AG09319 (cell line): Measurements from ENCODE around the gene FNTB.

Experiments
- DNase-seq: peaks from one replicate; pipeline ENCODE4 v3.0.0-alpha.2; 2010; ENCODE audit warnings: low read depth; ENCODE audit errors: extremely low read depth
- TF ChIP-seq, protein P1 (sequence below): IDR thresholded peaks from 2 replicates; pipeline ENCODE4 v1.5.1; 2011; ENCODE audit warnings: low read depth, mild to moderate bottlenecking, inconsistent platforms, low read length, moderate library complexity

FNTB gene

GRCh38 chr14:64953661-64954060, 33.0 kb upstream of the FNTB start:
- TF ChIP-seq, protein P1, sequence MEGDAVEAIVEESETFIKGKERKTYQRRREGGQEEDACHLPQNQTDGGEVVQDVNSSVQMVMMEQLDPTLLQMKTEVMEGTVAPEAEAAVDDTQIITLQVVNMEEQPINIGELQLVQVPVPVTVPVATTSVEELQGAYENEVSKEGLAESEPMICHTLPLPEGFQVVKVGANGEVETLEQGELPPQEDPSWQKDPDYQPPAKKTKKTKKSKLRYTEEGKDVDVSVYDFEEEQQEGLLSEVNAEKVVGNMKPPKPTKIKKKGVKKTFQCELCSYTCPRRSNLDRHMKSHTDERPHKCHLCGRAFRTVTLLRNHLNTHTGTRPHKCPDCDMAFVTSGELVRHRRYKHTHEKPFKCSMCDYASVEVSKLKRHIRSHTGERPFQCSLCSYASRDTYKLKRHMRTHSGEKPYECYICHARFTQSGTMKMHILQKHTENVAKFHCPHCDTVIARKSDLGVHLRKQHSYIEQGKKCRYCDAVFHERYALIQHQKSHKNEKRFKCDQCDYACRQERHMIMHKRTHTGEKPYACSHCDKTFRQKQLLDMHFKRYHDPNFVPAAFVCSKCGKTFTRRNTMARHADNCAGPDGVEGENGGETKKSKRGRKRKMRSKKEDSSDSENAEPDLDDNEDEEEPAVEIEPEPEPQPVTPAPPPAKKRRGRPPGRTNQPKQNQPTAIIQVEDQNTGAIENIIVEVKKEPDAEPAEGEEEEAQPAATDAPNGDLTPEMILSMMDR = no peak
- DNase-seq = no peak

- no peak for DNase-seq
Observed at GRCh38 chr14:64954491-64955240, 32.0 kb upstream of the FNTB start.

GRCh38 chr14:64955297-64955696, 31.4 kb upstream of the FNTB start:
- TF ChIP-seq, protein P1 = no peak
- no peak for DNase-seq

More at GRCh38 chr14:64954491-64955240, 32.0 kb upstream of the FNTB start:
- TF ChIP-seq, protein P1 = no peak

- TF ChIP-seq, protein P1 = no peak
- no peak for DNase-seq
Observed at GRCh38 chr14:64956697-64957406, 29.8 kb upstream of the FNTB start.

- TF ChIP-seq, protein P1 = no peak
- no peak for DNase-seq
Observed at GRCh38 chr14:64958201-64958600, 28.5 kb upstream of the FNTB start.

DNA sequence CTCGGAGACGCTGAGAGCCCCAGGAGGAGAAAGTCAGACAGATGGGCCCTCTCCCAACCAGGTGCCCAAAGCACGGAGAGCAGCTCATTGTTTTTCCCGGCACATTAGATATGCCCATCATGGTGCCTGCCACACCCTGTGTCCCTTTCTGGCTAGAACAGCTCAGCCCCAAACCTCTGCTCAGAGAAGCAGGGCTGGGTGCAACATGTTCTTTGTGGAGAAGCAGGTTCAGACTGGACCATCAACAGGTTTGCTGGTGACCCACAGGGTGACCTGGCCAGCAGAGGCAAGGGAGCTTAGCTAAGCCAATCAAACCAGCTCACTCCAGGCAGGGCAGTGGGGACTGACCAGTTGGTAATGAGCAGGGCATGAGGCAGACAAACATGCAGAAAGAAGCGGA, 28.0 kb upstream of the FNTB start:
- TF ChIP-seq, protein P1 = no peak

GRCh38 chr14:64960762-64961276, 25.9 kb upstream of the FNTB start:
- no peak for DNase-seq
- TF ChIP-seq, protein P1 = no peak; the same call in 1 of the 2 replicates

More for the DNA sequence above, 28.0 kb upstream of the FNTB start:
- DNase-seq = no peak
